Sigmoid colon (tissue), 4 donors: ENCODE measurements around the gene SERF2.

Experiments used
- EP300 ChIP-seq, 4 donors: sonication (generic); formaldehyde crosslinking; IDR thresholded peaks; one replicate each; pipeline ENCODE4 v1.6.1; 2017; ENCODE audit warnings: antibody characterized with exemption in 4 of 4
- POLR2A ChIP-seq, 2 donors: fragments of 450-650 bp; IDR thresholded peaks; one replicate each; pipeline ENCODE4 v1.6.1; 2016; ENCODE audit warnings: antibody characterized with exemption in 2 of 2, mild to moderate bottlenecking in 2 of 2, moderate library complexity in 2 of 2
- POLR2AphosphoS5 ChIP-seq, 4 donors: sonication (generic); formaldehyde crosslinking; IDR thresholded peaks; one replicate each; pipeline ENCODE4 v1.6.1; 2017; ENCODE audit warnings: antibody characterized with exemption in 4 of 4
- TF ChIP-seq, protein P1 (sequence below), 4 experiments: fragments of 450-650 bp in 3 of 4; fragments of 200-600 bp in 1 of 4; IDR thresholded peaks; one replicate each; pipeline ENCODE4 v1.5.1; 2016 to 2019; ENCODE audit warnings: antibody characterized with exemption in 4 of 4, mild to moderate bottlenecking in 3 of 4, moderate library complexity in 2 of 4

DNA sequence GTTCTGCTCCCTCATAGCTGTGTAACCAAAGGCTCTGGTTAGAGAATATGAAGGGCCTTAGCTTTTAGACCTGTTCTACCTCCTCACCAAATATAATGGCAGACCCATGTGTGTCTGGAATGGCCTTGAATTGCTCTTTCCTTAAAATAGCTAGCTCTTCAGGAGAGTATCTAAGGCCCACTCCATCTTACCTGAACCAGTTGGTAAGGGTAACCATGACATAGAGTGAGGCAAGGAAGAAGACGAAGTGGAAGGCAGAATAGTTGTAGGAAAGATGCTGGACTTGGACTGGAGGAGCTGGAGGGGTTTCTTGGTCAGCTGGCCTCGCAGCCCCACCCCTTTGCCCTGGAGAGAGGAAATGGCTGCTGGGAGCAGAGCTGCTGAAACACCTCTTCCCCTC is 3.1 kb downstream of the SERF2 start:
- TF ChIP-seq, protein P1, sequence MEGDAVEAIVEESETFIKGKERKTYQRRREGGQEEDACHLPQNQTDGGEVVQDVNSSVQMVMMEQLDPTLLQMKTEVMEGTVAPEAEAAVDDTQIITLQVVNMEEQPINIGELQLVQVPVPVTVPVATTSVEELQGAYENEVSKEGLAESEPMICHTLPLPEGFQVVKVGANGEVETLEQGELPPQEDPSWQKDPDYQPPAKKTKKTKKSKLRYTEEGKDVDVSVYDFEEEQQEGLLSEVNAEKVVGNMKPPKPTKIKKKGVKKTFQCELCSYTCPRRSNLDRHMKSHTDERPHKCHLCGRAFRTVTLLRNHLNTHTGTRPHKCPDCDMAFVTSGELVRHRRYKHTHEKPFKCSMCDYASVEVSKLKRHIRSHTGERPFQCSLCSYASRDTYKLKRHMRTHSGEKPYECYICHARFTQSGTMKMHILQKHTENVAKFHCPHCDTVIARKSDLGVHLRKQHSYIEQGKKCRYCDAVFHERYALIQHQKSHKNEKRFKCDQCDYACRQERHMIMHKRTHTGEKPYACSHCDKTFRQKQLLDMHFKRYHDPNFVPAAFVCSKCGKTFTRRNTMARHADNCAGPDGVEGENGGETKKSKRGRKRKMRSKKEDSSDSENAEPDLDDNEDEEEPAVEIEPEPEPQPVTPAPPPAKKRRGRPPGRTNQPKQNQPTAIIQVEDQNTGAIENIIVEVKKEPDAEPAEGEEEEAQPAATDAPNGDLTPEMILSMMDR (IDR thresholded peaks at IDR 0.05): no peak
- TF ChIP-seq POLR2A (IDR thresholded peaks at IDR 0.05) (no peak), POLR2AphosphoS5 (IDR thresholded peaks at IDR 0.05) (no peak), EP300 (IDR thresholded peaks at IDR 0.05) (no peak)
